ENCODE measurements around the gene ADGRB2. TPM values are rescaled to one million over a fixed set of nuclear protein-coding genes. Genes with fewer than 3 reads are reported as not detected.

ADGRB2 gene
- total and polyA plus RNA-seq, 12 donors, result 0.91 to 17.9 (median 8.6) TPM

- Histone ChIP-seq H3K4me1 (peaks cover 17 to 68% (median 39%) of the 10 kb centered on the region in 9 donors), H3K9me3 (no peaks in the 10 kb centered on the region), H3K27me3 (peaks cover 0 to 23% (median 0%) of the 10 kb centered on the region in 7 donors), H3K36me3 (peaks cover 0 to 21% (median 0%) of the 10 kb centered on the region in 9 donors), H3K27ac (peak overlapping the region in 9 of 10 donors; percentile 54 to 90 (median 77)), H3K4me3 (peak overlapping the region in 3 of 10 donors; percentile 5 to 13 (median 7))
- no peak for TF ChIP-seq CTCF (IDR thresholded peaks at IDR 0.05)
- 27 to 35% methylated on average over 10 of the region's 10 CpGs for WGBS, 2 donors
- ATAC-seq, result peak; percentile 22 to 79 (median 62)
- peak; percentile 78 to 89 for DNase-seq
- intact Hi-C loops (cut with DNase I), result loop anchor here in 2 of 10 donors (2.0 to 5.0 kb wide), 2 partner anchors 14 to 34 kb away; no protein-coding TSS in a partner anchor
These were observed 62.9 kb downstream of the ADGRB2 start for GRCh38 chr1:31701091-31701736.

GRCh38 chr1:31700468-31701090 is 63.6 kb downstream of the ADGRB2 start:
- Histone ChIP-seq H3K9me3 (no peaks in the 10 kb centered on the region), H3K4me1 (peaks cover 17 to 72% (median 39%) of the 10 kb centered on the region in 9 donors), H3K27ac (peak overlapping the region in 9 of 10 donors; percentile 54 to 90 (median 77)), H3K27me3 (peaks cover 0 to 23% (median 0%) of the 10 kb centered on the region in 7 donors), H3K4me3 (peak overlapping the region in 1 of 10 donors; percentile 5), H3K36me3 (peaks cover 0 to 21% (median 0%) of the 10 kb centered on the region in 9 donors)
- 69 to 75% methylated on average over 7 of the region's 7 CpGs for WGBS, 2 donors
- intact Hi-C loops (cut with DNase I), result loop anchor here in 2 of 10 donors (2.0 to 5.0 kb wide), 2 partner anchors 14 to 33 kb away; no protein-coding TSS in a partner anchor
- no peak for TF ChIP-seq CTCF (IDR thresholded peaks at IDR 0.05)
- ATAC-seq (no peak), DNase-seq (no peak)

- peaks cover 0 to 13% (median 0%) of the 10 kb centered on the region in 7 donors for H3K27me3 ChIP-seq
- H3K36me3 ChIP-seq, result peaks cover 0 to 27% (median 0%) of the 10 kb centered on the region in 9 donors
- no peak for DNase-seq
- no peak overlapping the region for H3K4me3 ChIP-seq
- no peak for TF ChIP-seq CTCF (IDR thresholded peaks at IDR 0.05)
- intact Hi-C loops (cut with DNase I), result no loop called here
- H3K4me1 ChIP-seq, result peaks cover 17 to 61% (median 33%) of the 10 kb centered on the region in 9 donors
- no peak overlapping the region for H3K27ac ChIP-seq
- H3K9me3 ChIP-seq, result no peaks in the 10 kb centered on the region
- WGBS, 2 donors, result 82 to 89% methylated on average over 10 of the region's 10 CpGs
- ATAC-seq, result no peak
These were observed 64.7 kb downstream of the ADGRB2 start for GRCh38 chr1:31699341-31699891.

GRCh38 chr1:31697369-31697984 is 66.7 kb downstream of the ADGRB2 start:
- Histone ChIP-seq H3K27ac (no peak overlapping the region), H3K27me3 (no peaks in the 10 kb centered on the region), H3K4me1 (peaks cover 15 to 41% (median 28%) of the 10 kb centered on the region in 9 donors), H3K4me3 (no peak overlapping the region), H3K36me3 (peaks cover 0 to 27% (median 0%) of the 10 kb centered on the region in 9 donors), H3K9me3 (no peaks in the 10 kb centered on the region)
- 89 to 90% methylated on average over 12 of the region's 12 CpGs for WGBS, 2 donors
- DNase-seq (no peak), ATAC-seq (no peak)
- intact Hi-C loops (cut with DNase I), result no loop called here
- no peak for TF ChIP-seq CTCF (IDR thresholded peaks at IDR 0.05)

Data from heart right ventricle (tissue), 16 donors.